HepG2 (cell line): Measurements from ENCODE around the gene NLRC4. TPM values are rescaled to one million over a fixed set of nuclear protein-coding genes. Genes with fewer than 3 reads are reported as not detected.

Experiments
- CREB1 ChIP-seq, 2 experiments: fragments of 450-650 bp in 1 of 2; IDR thresholded peaks; 2 replicates each; pipeline ENCODE4 v1.6.1; 2016 to 2017; ENCODE audit warnings: control low read depth in 1 of 2, mild to moderate bottlenecking in 1 of 2, missing compliant biosample characterization in 1 of 2, missing genetic modification characterization in 1 of 2
- ELF3 ChIP-seq: IDR thresholded peaks from 2 replicates; pipeline ENCODE4 v1.6.1; 2016; ENCODE audit warnings: missing genetic modification reagents, missing compliant biosample characterization
- FOXO1 ChIP-seq: sonication (generic); formaldehyde crosslinking; IDR thresholded peaks from 2 replicates; pipeline ENCODE4 v1.4.0; 2020; ENCODE audit warnings: missing genetic modification reagents
- LCORL ChIP-seq, 2 experiments: fragments of 450-650 bp in 1 of 2; sonication (generic) in 1 of 2; formaldehyde crosslinking in 1 of 2; IDR thresholded peaks; 2 replicates each; pipeline versions ENCODE4 v1.5.0 to v1.6.1; 2017 to 2020; ENCODE audit warnings: antibody characterized with exemption in 1 of 2, missing genetic modification reagents in 1 of 2
- NR2F6 ChIP-seq, 2 experiments: IDR thresholded peaks; 2 replicates each; pipeline ENCODE4 v1.6.1; 2016; ENCODE audit warnings: antibody characterized with exemption in 1 of 2, mild to moderate bottlenecking in 1 of 2
- PAXIP1 ChIP-seq: sonication (generic); formaldehyde crosslinking; conservative IDR thresholded peaks from 2 replicates; pipeline ENCODE4 v1.4.0; 2020; ENCODE audit warnings: mild to moderate bottlenecking, missing genetic modification reagents, moderate library complexity
- RARA ChIP-seq: IDR thresholded peaks from 2 replicates; pipeline ENCODE4 v1.6.1; 2016; ENCODE audit warnings: missing genetic modification reagents, missing compliant biosample characterization
- RXRB ChIP-seq: IDR thresholded peaks from 2 replicates; pipeline ENCODE4 v1.6.1; 2016; ENCODE audit warnings: borderline replicate concordance, missing genetic modification reagents, missing compliant biosample characterization
- SAP130 ChIP-seq: IDR thresholded peaks from 2 replicates; pipeline ENCODE4 v1.6.1; 2016; ENCODE audit warnings: low read depth
- SOX13 ChIP-seq, 3 experiments: fragments of 450-650 bp in 1 of 3; sonication (generic) in 1 of 3; formaldehyde crosslinking in 1 of 3; IDR thresholded peaks in 2 of 3; conservative IDR thresholded peaks in 1 of 3; 2 replicates each; pipeline versions ENCODE4 v1.5.0 to v1.6.1; 2016 to 2020; ENCODE audit warnings: antibody characterized with exemption in 1 of 3, mild to moderate bottlenecking in 1 of 3, missing compliant biosample characterization in 1 of 3, missing genetic modification reagents in 1 of 3, moderate library complexity in 1 of 3
- TFE3 ChIP-seq: IDR thresholded peaks from 2 replicates; pipeline ENCODE4 v1.6.1; 2016
- ZNF230 ChIP-seq: sonication (generic); formaldehyde crosslinking; IDR thresholded peaks from 2 replicates; pipeline ENCODE4 v1.4.0; 2020; ENCODE audit warnings: mild to moderate bottlenecking, missing genetic modification reagents
- ZNF670 ChIP-seq: sonication (generic); formaldehyde crosslinking; IDR thresholded peaks from 2 replicates; pipeline ENCODE4 v1.8.0; 2022; ENCODE audit warnings: mild to moderate bottlenecking, missing genetic modification reagents, borderline replicate concordance
- polyA plus RNA-seq, 8 experiments: library from polyadenylated mRNA; depleted of rRNA in 3 of 8; stranded (reverse) in 7 of 8; unstranded in 1 of 8; fragments of >200 nt; fragmentation: Illumina TruSeq in 4 of 8; extraction: Trizol in 4 of 8; gene quantifications; 2 replicates each; pipeline versions ENCODE4 v1.2.1 to v1.2.3, GENCODE V29; 2011 to 2016; ENCODE audit warnings: low read depth in 4 of 8, missing spikeins in 1 of 8, mixed read lengths in 1 of 8; ENCODE audit not compliant: insufficient read depth in 1 of 8
- total RNA-seq, 5 experiments: library from RNA; depleted of rRNA; stranded (reverse); fragments of >200 nt; fragmentation: Illumina TruSeq; extraction: Trizol; gene quantifications; 2 replicates each; pipeline ENCODE4 v1.2.3, GENCODE V29; 2016; ENCODE audit warnings: low read depth in 1 of 5
- TF ChIP-seq, protein P1 (sequence below): sonication (generic); formaldehyde crosslinking; IDR thresholded peaks from 2 replicates; pipeline ENCODE4 v1.4.0; 2020; ENCODE audit warnings: mild to moderate bottlenecking, low read depth, missing genetic modification reagents
- TF ChIP-seq, protein P2 (sequence below): sonication (generic); formaldehyde crosslinking; IDR thresholded peaks from 2 replicates; pipeline ENCODE4 v1.8.0; 2022; ENCODE audit warnings: mild to moderate bottlenecking, missing genetic modification reagents
- TF ChIP-seq, protein P3 (sequence below): sonication (generic); formaldehyde crosslinking; conservative IDR thresholded peaks from 2 replicates; pipeline ENCODE4 v1.8.1; 2023; ENCODE audit warnings: missing genetic modification reagents

NLRC4 gene
- total and polyA plus RNA-seq, 2 of the 13 experiments (the other 11 are each of a cell fraction or from before 2014, with no cell fraction given), result 0.15 to 0.29 TPM

GRCh38 chr2:32231959-32232358, 32.7 kb downstream of the NLRC4 start (continued):
- TF ChIP-seq PAXIP1 (CRISPR knock-in tag), result 0 out of 2 replicates have a peak, but pooled peaks have one; percentile 40
- no peak for TF ChIP-seq ZNF230 (CRISPR knock-in tag)
- TF ChIP-seq SOX13 (IDR thresholded peaks at IDR 0.05), result no peak
- peak in 1 of 2 experiments; percentile 13; a peak in 1 of 4 replicates for TF ChIP-seq SOX13 (CRISPR knock-in tag; conservative IDR thresholded peaks at IDR 0.05 in 1 of 2, IDR thresholded peaks at IDR 0.05 in 1 of 2)
- TF ChIP-seq, protein P1, sequence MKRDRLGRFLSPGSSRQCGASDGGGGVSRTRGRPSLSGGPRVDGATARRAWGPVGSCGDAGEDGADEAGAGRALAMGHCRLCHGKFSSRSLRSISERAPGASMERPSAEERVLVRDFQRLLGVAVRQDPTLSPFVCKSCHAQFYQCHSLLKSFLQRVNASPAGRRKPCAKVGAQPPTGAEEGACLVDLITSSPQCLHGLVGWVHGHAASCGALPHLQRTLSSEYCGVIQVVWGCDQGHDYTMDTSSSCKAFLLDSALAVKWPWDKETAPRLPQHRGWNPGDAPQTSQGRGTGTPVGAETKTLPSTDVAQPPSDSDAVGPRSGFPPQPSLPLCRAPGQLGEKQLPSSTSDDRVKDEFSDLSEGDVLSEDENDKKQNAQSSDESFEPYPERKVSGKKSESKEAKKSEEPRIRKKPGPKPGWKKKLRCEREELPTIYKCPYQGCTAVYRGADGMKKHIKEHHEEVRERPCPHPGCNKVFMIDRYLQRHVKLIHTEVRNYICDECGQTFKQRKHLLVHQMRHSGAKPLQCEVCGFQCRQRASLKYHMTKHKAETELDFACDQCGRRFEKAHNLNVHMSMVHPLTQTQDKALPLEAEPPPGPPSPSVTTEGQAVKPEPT (CRISPR knock-in tag), result no peak
- no peak for TF ChIP-seq LCORL (IDR thresholded peaks at IDR 0.05)
- peak; percentile 34; the same call in 1 of the 2 replicates for TF ChIP-seq LCORL (CRISPR knock-in tag; IDR thresholded peaks at IDR 0.05)
- TF ChIP-seq NR2F6 (IDR thresholded peaks at IDR 0.05), result 0 out of 2 replicates have a peak, but pooled peaks have one; percentile 23
- TF ChIP-seq NR2F6 (CRISPR knock-in tag; IDR thresholded peaks at IDR 0.05), result peak; percentile 48; the same call in 1 of the 2 replicates
- TF ChIP-seq, protein P2, sequence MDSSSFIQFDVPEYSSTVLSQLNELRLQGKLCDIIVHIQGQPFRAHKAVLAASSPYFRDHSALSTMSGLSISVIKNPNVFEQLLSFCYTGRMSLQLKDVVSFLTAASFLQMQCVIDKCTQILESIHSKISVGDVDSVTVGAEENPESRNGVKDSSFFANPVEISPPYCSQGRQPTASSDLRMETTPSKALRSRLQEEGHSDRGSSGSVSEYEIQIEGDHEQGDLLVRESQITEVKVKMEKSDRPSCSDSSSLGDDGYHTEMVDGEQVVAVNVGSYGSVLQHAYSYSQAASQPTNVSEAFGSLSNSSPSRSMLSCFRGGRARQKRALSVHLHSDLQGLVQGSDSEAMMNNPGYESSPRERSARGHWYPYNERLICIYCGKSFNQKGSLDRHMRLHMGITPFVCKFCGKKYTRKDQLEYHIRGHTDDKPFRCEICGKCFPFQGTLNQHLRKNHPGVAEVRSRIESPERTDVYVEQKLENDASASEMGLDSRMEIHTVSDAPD, result no peak
- TF ChIP-seq CREB1 (IDR thresholded peaks at IDR 0.05), result peak; percentile 8; the same call in 1 of the 2 replicates
- TF ChIP-seq CREB1 (CRISPR knock-in tag; IDR thresholded peaks at IDR 0.05), result no peak
- TF ChIP-seq RARA (CRISPR knock-in tag), result 0 out of 2 replicates have a peak, but pooled peaks have one; percentile 30
- peak; percentile 56 for TF ChIP-seq SAP130
- TF ChIP-seq, protein P3, sequence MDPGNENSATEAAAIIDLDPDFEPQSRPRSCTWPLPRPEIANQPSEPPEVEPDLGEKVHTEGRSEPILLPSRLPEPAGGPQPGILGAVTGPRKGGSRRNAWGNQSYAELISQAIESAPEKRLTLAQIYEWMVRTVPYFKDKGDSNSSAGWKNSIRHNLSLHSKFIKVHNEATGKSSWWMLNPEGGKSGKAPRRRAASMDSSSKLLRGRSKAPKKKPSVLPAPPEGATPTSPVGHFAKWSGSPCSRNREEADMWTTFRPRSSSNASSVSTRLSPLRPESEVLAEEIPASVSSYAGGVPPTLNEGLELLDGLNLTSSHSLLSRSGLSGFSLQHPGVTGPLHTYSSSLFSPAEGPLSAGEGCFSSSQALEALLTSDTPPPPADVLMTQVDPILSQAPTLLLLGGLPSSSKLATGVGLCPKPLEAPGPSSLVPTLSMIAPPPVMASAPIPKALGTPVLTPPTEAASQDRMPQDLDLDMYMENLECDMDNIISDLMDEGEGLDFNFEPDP, result no peak
- peak; percentile 29; the same call in 1 of the 2 replicates for TF ChIP-seq FOXO1 (CRISPR knock-in tag)
- peak; percentile 77 for TF ChIP-seq TFE3 (CRISPR knock-in tag)
- peak; percentile 9; the same call in 1 of the 2 replicates for TF ChIP-seq RXRB (CRISPR knock-in tag)
- 0 out of 2 replicates have a peak, but pooled peaks have one; percentile 40 for TF ChIP-seq ZNF670 (CRISPR knock-in tag)
- peak; percentile 11; the same call in 1 of the 2 replicates for TF ChIP-seq ELF3 (CRISPR knock-in tag)
